Smooth muscle cell of the pulmonary artery (primary cell): ENCODE measurements around the gene CTDSP1. TPM values are rescaled to one million over a fixed set of nuclear protein-coding genes. Genes with fewer than 3 reads are reported as not detected.

Experiments used
- total RNA-seq: library from RNA; depleted of rRNA; stranded (reverse); fragments of >200 nt; gene quantifications from 2 replicates; pipeline ENCODE4 v1.2.3, GENCODE V29; 2014

The CTDSP1 gene
- 71.8 and 76.3 TPM in 2 replicates for total RNA-seq

GRCh38 chr2:218399391-218400166, at the start of gene CTDSP1:
CTDSP1 (plus strand) TSS chr2:218399868; CDS start chr2:218400091, 223 bp downstream.

GRCh38 chr2:218381916-218382366, 17.7 kb upstream of the CTDSP1 start, which contains the start of gene SLC11A1:
SLC11A1 (plus strand) TSS chr2:218382273; CDS start chr2:218382369, 96 bp downstream.

GRCh38 chr2:218418717-218419458, 19.2 kb downstream of the CTDSP1 start, which contains the start of gene VIL1:
VIL1 (plus strand) TSS chr2:218419123; CDS start chr2:218423779, 4,656 bp downstream.

Other genes with a start within 250 kb of the CTDSP1 start
- not detected in 2 replicates for gene CXCR1, start 232.9 kb upstream of the CTDSP1 start, total RNA-seq
- gene ARPC2, start 182.7 kb upstream of the CTDSP1 start, total RNA-seq = 259 and 300 TPM in 2 replicates
- 0.03 and 0.13 TPM in 2 replicates for gene GPBAR1, start 138.9 kb upstream of the CTDSP1 start, total RNA-seq
- gene AAMP, start 129.7 kb upstream of the CTDSP1 start, total RNA-seq = 101 and 111 TPM in 2 replicates
- 25.0 and 27.8 TPM in 2 replicates for gene PNKD, start 129.3 kb upstream of the CTDSP1 start, total RNA-seq
- 297 and 397 TPM in 2 replicates for gene TMBIM1, start 107.4 kb upstream of the CTDSP1 start, total RNA-seq
- not detected in 2 replicates for gene CATIP, start 43.0 kb upstream of the CTDSP1 start, total RNA-seq
- 0.13 TPM in 2 replicates for gene SLC11A1, start 17.6 kb upstream of the CTDSP1 start, total RNA-seq
- gene VIL1, start 19.3 kb downstream of the CTDSP1 start, total RNA-seq = not detected in 2 replicates
- gene USP37, start 168.5 kb downstream of the CTDSP1 start, total RNA-seq = 9.5 and 10.2 TPM in 2 replicates
- 29.1 and 34.7 TPM in 2 replicates for gene CNOT9, start 169.0 kb downstream of the CTDSP1 start, total RNA-seq
- gene PLCD4, start 208.0 kb downstream of the CTDSP1 start, total RNA-seq = 2.0 and 2.5 TPM in 2 replicates